Stimulated activated CD4-positive, alpha-beta T cell treated with anti-CD3 and anti-CD28 coated beads, Interleukin-12 subunit alpha, Interleukin-12 subunit beta, amount 100 ng/mL, for 48 hours (primary cell): ENCODE measurements around the gene KIF25.
"Not testable (repeated sequence)": the region's sequence is repeated elsewhere in the genome, so short reads cannot be mapped to it uniquely, and the experiment has no call there.

ENCODE experiments used
- DNase-seq, 3 donors: peaks; one replicate each; pipeline ENCODE4 v3.0.0-alpha.2; 2020; ENCODE audit warnings: low read depth in 2 of 3, low spot score in 1 of 3

Gene KIF25

DNA sequence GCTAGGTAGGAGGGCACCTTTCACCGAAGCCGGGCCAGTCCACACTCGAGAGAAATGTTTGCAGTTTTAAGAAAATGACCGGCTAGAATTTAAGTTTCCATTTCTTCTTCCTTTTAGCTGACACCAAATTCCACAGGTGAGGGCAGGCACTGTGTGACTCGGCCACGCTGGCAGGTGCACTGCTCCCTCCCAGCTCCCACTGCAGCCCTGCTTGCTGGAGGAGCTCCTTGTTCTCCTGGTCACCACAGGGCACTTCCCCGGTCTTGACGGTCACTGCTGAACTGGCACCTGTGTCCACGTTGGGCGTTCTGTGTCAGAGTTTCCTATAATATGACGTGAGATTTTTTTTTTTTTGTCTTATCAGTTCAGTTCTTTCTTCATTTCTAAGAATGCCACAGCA is 3.6 kb upstream of the KIF25 start:
- no peak for DNase-seq

DNA sequence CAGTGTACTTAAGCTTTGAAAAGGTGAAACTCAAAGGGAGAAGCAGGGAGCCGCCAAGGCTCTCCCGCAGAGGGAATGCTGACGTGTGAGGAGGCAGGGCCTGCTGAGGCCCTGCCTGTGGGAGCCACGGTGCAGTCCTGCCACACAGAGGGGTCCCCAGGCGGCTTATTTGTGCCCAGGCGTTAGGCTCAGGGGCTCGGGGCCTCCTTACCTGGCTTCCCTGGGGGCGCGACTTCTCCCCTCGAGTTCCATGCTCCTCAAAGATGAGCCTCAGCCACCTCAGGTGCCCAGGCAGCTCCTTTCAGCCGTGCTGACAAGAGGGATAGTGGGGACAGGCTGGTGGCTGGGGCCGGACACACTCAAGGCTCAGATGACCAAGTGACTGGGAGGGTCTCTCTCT is 2.2 kb upstream of the KIF25 start:
- DNase-seq, result no peak

DNA sequence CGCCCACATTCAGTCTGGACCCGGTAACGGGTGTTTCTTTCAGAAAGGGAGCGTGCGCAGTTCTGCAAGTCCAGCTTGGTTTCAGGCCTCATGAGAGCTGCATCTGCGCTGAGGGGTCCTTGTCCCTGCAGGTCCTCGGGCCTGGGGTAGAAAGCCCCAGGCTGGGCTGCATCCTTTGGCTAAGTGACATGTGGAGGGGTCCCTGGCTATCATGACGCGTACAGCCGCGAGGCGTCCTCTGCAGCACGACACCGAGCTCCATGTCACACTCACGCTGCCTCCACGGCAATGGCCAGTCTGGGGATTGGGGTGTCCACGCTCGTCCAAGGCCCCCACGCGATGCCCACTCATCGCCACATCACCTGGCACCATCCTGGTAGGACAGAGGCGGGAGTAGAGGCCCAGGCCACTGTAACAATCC is 1.7 kb upstream of the KIF25 start:
- DNase-seq, result no peak

DNA sequence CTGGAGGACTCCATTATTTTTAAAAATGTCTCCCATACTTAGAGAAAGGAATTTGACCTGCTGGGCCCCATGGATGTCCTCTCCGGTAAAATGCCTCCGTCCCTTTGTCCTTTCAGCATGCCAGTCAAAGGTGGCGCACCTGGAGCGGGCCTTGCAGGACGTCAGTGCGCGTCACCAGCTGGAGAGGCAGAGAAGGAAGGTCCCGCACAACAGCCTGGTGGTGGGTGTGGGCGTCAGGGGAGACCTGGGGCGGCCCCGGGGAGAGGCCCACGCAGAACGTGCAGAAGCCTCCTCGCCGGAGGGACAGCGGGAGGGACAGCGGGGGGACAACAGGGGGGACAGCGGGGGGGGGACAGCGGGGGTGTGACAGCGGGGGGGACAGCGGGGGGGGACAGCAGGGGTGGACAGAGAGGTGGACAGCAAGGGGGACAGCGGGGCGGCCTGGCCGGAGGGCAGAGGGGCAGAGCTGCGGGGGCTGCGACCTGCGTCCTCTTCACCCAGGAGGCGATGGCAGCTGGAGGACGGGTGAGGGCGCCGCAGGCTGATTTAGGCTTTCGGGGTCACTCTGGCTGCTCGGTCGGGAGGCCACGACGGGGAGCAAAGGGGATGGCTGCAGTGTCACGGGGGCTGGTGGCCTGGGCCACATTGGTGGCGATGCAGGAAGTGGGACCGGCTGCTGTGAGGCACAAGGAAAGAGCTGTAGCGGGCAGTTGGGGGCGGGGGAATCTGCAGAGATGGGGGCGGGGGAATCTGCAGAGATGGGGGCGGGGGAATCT is 859 bp upstream of the KIF25 start:
- no peak for DNase-seq

DNA sequence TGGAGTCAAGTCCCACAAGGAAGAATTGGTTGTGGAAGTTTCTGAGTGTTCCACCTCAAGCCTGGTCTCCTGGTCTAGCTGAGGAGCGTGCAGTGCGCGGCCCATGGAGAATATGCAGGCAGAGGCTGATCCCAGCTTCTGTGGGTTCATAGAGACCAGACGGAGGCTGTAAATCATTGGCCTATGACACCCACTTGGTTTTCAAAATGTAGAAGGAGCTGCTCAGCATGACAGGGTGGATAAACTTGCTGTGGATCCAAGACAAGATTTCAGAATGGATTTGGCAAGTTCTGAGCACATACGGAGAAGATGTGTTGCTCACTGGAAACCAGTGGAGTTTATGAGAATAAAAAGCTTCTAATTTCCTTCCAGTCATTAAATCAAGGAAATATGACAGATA is 744 bp downstream of the KIF25 start:
- DNase-seq, result no peak

DNA sequence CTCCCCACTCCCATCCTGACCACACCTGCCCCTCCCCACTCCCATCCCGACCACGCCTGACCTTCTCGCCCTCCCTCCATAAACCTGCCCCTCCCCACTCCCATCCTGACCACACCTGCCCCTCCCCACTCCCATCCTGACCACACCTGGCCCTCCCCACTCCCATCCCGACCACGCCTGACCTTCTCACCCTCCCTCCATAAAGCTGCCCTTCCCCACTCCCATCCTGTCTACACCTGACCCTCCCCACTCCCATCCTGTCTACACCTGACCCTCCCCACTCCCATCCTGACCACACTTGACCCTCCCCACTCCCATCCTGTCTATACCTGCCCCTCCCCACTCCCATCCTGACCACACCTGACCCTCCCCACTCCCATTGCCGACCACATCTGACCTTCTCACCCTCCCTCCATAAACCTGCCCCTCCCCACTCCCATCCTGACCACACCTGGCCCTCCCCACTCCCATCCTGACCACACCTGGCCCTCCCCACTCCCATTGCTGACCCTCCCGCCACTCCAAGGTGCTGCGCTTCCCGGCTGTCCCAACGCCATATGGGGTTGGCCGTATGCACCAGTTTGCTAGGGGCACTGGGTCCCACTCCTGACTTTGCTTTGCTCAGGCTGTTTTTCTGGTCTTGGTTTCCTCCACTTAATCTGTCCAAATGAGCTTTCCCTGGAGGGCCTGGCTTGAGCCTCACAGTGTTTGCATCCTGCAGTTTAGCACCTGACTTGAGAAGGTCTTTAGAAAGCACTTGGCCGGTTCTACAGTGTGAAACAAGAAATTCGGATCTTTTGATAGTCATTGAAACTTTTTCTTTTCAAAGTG is 2.9 kb downstream of the KIF25 start:
- DNase-seq, result no peak

DNA sequence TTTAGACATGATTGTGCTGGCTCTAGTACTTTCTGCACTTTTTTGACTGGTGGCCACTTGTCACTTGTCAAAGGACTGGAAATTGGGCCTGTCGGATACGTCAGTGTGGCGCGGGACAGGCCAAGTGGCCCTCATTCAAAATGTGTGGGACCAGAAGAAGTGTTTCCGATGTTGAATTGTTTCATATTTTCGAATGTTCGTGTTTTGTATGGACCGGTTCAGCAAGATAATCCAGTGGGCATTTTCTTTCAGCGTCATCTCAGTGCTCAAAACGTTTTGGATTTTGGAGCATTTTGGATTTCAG is 3.5 kb downstream of the KIF25 start:
- DNase-seq, result no peak

DNA sequence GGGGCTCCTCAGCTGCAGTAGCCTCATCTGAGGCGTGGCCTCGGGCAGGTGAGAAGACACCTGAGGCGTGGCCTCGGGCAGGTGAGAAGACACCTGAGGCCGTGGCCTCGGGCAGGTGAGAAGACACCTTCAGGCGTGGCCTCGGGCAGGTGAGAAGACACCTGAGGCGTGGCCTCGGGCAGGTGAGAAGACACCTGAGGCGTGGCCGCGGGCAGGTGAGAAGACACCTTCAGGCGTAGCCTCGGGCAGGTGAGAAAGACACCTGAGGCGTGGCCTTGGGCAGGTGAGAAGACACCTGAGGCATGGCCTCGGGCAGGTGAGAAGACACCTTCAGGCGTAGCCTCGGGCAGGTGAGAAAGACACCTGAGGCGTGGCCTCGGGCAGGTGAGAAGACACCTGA is 4.0 kb downstream of the KIF25 start:
- not testable (repeated sequence) for DNase-seq

DNA sequence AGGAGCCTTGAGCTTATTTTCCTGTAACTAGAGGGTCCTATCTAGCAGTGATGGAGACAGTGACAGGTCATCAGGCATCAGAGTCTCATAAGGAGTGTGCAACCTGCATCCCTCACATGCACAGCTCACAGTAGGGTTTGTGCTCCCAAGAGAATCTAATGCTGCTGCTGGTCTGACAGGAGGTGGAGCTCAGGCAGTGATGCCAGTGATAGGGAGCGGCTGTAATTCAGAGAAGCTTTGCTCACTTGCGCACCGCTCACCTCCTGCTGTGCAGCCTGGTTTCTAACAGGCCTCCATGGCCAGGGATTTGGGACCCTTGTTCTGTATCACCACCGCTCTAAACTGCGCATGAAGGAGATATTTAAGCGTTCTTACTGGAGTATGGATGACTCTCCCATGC is 5.3 kb downstream of the KIF25 start:
- no peak for DNase-seq

DNA sequence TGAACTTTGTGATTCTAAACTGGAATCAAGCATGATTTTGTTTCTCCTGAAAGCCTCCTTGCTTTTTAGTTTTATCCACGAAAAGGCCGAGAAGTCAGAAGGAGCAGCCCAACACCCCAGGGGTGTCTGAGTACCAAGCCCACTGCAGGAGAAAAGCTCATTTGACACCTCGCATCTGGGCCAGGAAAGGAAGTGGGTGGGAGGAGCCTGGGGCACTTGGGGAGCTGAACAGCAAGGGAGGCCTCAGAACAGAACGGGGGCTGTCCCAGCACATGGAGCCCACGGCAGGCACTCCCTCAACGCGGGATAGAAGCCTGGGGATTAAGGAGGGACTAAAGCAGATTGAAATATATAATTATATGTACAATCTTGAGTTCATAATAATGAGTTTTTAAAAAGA is 6.6 kb downstream of the KIF25 start:
- no peak for DNase-seq

DNA sequence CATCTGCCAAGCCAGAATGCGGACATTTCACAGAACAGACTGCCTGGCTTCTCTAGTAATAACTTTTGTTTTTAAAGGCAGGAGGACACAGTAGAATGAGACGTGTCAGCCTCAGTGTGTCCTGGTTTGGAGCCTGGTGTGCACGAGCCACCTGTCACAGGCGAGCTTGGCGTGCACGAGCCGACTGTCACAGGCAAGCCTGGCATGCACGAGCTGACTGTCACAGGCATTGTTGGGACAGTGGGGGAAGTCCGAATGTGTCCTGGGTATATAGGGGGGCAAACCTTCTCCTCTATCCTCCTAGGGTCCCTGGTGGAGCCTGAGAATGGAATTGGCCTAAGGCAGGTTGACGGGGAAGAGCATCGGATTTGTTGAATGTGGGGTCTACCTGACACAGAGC is 7.5 kb downstream of the KIF25 start:
- no peak for DNase-seq

DNA sequence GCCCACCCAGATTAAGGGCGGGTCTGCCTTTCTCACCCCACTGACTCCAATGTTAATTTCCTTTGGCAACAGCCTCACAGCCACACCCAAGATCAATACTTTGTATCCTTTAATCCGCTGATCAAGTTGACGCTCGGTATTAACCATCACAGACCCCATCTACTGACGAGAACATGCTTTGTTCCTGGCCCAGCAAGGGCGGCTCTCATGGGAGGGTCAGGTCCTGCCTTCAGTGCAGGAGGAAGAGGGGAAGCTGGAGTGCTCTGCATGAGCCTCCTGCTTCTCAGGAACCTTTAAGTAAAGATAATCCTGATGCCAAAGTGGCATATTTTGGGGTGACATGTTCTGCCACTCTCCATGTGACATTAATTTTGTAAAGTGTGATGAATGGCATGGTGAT is 8.3 kb downstream of the KIF25 start:
- DNase-seq, result no peak

DNA sequence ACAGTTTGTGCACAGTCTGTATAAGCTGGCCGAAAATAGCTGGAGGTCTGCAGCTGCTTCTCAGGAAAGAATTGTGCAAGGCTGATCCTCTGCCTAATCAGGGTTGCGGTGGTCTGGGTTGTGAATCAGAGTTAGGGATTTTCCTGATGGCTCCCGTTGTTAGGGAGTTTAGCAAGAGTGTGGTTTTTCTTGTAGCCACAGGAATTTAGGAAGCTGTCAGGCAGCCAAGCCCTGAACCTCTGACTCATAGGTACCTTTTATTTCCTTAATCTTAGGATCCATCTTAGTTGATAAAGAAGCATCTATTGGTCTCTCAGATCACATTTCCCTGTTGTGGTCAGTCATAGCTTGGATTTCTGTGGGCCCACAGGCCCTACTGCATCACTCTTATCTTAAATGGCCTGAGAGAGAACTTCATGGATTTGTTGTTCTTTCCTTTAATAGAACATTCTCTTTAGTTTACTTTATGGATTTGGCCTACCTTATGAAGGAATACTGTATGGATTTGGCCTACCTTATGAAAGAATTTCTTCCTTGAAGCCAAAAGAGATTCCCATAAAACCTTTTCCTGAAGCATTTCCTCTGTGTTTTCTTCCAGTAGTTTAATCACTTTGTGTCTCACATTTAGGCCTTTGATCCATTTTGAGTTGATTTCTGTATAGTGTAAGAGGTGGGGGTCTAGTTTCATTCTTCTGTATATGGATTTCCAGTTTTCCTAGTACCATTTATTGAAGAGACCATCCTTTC is 10.3 kb downstream of the KIF25 start:
- DNase-seq, result no peak

DNA sequence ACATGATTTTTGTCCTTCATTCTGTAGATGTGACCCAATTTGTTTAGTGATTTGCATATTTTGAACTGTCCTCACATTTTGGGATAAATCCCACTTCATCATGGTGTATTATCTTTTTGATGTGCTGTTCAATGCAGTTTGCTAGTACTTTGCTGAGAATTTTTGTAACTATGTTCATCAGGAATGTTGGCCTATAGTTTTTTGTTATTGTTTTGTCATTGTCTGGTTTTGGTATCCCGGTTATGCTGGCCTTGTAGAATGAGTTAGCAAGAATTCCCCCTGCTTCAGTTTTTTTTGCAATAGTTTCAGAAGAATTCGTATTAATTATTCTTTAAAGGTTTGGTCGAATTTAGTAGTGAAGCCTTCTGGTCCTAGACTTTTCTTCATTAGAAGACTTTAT is 11.9 kb downstream of the KIF25 start:
- DNase-seq, result no peak

DNA sequence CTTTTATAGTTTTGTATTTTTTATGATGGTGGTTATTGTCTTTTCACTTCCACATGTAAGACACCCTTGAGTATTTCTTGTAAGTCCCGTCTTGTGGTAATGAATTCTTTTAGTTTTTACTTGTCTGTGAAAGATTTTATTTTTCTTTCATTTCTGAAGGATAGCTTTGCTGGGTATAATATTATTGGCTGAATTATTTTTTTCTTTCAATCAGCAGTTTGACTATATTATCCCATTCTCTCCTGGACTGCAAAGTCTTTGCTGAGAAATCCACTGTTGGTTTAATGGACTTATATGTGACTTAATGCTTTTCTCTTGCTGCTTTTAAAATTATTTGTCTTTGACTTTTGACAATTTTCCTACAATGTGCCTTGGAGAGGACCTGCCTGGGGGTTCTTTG is 13.8 kb downstream of the KIF25 start:
- DNase-seq, result no peak

DNA sequence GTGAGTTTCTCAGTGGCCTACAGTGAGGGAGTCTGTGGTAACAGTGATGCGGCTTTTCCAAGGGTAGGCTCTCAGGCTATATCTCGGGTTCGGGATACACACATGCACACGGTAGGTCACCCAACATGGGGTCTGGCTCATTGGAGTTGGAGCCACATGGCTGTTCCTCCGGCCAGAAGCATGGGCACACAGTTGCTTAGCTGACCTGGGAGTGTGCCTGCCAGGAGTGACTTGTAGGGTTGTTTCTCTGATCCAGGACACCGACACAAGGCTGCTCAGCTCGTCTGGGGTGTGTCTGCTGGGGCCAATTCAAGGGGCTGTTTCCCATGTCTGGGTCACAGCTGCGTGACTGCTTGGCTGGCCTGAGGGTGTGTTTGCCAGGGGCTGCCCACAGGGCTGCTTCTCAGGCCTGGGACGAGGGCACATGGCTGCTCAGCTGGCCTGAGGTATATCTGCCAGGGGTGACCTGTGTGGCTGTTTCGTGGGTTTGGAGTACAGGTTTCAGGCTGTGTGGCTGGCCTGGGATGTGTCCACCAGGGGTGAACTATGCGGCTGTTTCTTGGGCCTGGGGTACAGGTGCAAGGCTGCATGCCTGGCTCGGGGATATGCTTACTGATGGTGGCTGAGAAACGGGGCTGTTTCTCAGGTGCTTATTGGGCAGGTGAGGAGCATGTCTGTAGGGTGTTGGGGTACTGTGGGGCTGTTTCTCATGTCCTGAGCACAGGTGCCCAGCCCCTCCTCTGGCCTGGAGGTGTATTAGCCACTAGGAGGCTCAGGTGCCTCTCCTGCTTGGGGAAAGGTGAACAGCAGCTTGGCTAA is 15.2 kb downstream of the KIF25 start:
- no peak for DNase-seq

DNA sequence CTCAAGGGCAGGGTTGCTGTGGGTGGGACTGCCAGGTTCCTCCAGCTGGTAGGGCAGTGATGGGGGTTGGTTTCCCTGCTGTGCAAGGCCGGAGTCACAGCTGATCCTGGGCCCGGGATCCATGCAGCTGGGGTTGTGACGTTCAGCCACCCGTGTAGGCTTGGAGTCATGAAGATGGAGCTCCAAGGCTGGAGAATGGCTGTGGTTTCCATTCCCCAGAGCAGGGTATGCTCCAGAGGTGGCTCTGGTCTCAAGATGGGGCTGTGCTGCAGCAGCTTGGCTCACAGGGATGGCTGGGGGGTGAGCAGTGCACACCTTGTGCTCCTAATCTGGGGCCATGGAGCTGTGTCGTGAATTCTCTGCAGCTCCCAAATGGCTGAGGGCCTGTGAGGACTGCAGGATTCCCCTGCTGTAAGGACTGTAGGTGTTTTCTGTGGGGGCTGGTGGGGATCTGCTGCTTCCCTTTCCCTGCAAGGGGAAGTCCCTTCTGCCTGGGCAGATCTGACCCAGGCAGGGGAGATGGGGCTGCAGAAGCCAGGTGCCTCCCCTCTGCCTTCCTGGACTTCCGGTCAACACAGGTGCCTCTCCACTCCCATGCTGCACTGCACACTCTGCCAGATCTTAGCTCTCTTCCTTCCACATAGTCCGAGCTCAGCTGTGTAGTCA is 15.9 kb downstream of the KIF25 start:
- DNase-seq, result no peak

DNA sequence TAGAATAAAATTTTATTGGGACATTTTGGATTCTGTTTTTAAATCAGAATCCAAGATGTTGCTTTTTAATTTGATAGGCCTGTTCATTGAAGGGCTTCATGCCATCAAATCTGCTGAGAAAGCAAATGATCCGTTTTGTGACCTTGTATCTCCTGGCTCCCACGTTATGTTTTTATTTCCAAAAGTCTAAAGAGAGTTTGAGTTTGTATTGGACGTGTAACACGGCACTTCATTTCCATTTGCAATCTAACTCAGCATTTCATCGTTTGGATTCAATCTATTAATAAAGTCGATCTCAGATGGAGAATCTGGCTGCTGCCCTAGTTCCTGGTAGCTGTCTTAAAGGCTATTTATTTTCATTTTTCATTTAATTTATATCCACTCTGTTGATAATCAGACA is 17.0 kb downstream of the KIF25 start:
- no peak for DNase-seq

DNA sequence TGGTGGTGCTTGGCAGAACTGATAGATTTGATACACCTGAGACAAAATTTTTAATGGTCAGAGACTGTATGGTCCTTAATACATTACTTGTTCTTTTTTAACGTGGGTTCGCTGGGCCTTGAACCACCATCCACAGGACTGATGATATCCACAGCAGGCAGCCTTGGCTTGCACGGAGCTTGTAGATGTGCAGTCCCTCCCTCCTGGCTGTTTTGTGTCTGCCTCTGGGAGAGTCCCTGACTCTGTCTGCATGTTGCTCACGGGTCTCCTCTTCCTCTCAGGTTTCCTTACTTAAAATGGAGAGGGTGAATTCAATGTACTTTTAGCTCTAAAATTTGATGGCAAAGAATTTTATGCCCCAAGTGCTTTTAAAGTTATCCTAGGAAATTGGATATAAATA is 17.5 kb downstream of the KIF25 start:
- no peak for DNase-seq

DNA sequence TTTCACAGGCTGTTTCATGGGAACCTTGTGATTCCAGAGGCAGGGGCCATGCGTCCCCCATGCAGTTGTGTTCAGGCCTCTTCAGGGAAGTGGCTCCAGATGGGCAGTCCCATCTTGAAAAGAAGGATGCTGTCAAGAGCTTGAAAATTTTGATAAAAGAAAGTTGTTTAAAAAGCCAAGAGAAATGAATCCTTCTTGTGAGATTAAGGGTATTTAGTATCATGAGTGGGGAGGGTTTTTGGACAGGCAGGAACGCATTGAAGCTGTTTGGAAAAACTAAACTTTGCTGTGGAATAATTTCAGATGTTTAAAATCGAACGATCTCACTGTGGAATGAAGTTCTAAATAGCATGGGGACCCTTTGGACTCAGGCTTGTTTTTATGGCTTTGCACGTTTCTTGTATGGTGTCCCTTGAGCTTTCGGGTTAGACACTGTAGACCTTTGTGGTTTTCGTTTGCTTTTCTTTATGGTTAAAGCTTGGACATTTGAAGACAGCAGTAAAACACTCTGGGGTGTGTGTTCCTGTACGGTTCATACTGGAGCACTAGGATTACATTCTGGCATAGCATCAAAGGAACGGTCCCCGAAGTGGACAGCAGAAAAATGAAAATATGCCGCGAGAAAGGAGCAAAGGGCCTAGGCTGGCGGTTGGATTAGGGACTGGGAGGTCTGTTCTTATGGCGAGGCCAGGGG is 18.2 kb downstream of the KIF25 start:
- DNase-seq, result no peak
